ENCODE data around the gene PCCA.
"Not testable (repeated sequence)": the region's sequence is repeated elsewhere in the genome, so short reads cannot be mapped to it uniquely, and the experiment has no call there.

Gene PCCA

DNA sequence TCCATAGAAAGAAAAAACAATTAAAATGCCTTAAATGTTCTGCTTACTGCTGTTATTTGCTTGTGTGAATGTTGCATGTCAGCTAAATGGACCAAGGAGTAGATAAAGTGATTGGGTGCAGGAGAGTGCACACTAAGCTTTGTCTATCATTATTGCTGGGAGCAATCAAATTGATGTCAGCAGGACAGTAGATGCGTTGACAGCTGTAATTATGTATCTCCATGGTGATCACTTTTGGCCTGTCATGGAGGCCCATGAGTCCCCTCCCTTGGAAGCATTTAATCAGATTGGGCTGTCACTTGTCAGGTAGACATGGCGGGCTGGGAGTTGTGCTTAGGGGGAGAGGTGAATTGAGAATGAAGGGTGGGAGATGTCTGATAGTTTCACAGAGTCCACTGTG is 215.3 kb downstream of the PCCA start:
- H3K9ac ChIP-seq (ENCODE audit: insufficient read length, low read depth), result no peak overlapping the region
- H3K9me3 ChIP-seq (ENCODE audit: insufficient read depth, low read length), result no peaks in the 10 kb centered on the region
- H3K4me3 ChIP-seq (ENCODE audit: insufficient read length, low read depth), result no peak overlapping the region
- TF ChIP-seq ZNF274 (IDR thresholded peaks at IDR 0.05; ENCODE audit: low read depth, low read length) (no peak), YY1 (IDR thresholded peaks at IDR 0.05; ENCODE audit: insufficient read depth, insufficient read length) (no peak), SUZ12 (IDR thresholded peaks at IDR 0.05; ENCODE audit: extremely low read depth, insufficient read depth, insufficient read length) (no peak)
- H3K27me3 ChIP-seq (ENCODE audit: insufficient read depth, insufficient read length), result no peaks in the 10 kb centered on the region
- peaks cover 2% of the 10 kb centered on the region for H3K36me3 ChIP-seq (ENCODE audit: insufficient read depth, insufficient read length, low read length)
- no peak for DNase-seq (ENCODE audit: low read depth, low spot score)
- peaks cover 2% of the 10 kb centered on the region for H3K4me1 ChIP-seq (ENCODE audit: insufficient read depth, insufficient read length)

DNA sequence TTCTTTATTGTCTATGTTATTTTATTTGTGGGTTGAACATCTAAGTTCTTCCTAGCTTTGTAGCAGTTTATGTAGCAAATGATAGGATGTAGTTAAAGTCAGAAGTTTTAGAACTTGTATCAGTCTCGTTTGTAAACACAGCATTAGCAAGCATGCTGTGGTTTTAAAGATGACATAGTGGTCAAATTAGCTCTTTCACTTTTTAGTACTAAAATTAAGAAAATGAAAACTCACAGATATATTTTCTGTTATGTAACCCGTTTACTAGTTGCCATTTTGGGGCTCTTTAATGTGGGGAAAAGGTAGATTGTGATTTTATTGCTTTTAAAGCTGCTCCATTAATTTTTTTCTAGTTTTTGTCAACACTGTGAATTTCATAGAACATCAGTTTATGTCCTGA is 216.5 kb downstream of the PCCA start:
- no peak for TF ChIP-seq YY1 (IDR thresholded peaks at IDR 0.05; ENCODE audit: insufficient read depth, insufficient read length)
- TF ChIP-seq ZNF274 (IDR thresholded peaks at IDR 0.05; ENCODE audit: low read depth, low read length), result no peak
- no peak for TF ChIP-seq SUZ12 (IDR thresholded peaks at IDR 0.05; ENCODE audit: extremely low read depth, insufficient read depth, insufficient read length)
- Histone ChIP-seq H3K4me1 (ENCODE audit: insufficient read depth, insufficient read length) (peaks cover 2% of the 10 kb centered on the region), H3K4me3 (ENCODE audit: insufficient read length, low read depth) (no peak overlapping the region), H3K27me3 (ENCODE audit: insufficient read depth, insufficient read length) (no peaks in the 10 kb centered on the region), H3K9me3 (ENCODE audit: insufficient read depth, low read length) (no peaks in the 10 kb centered on the region), H3K9ac (ENCODE audit: insufficient read length, low read depth) (no peak overlapping the region), H3K36me3 (ENCODE audit: insufficient read depth, insufficient read length, low read length) (peaks cover 2% of the 10 kb centered on the region)
- no peak for DNase-seq (ENCODE audit: low read depth, low spot score)

DNA sequence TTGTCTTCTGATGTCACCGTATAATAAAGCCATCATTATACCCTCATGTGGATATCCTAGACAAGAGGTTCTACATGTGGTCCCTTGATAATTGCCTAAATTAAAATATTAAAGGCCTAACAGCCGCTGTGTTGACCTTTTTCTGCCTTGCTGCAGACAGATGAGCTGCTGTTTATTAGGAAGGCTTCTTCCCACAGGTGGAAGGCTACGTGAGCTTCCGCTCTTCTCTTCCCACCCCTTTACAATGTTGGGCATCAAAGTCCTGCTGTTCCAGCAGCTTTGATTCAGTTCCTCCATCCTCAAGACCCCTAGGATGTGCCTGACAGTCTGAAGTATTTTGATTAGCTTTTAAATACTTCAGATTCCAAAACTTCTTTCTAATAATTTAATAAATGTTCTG is 217.1 kb downstream of the PCCA start:
- H3K9me3 ChIP-seq (ENCODE audit: insufficient read depth, low read length), result no peaks in the 10 kb centered on the region
- no peak overlapping the region for H3K4me3 ChIP-seq (ENCODE audit: insufficient read length, low read depth)
- H3K27me3 ChIP-seq (ENCODE audit: insufficient read depth, insufficient read length), result no peaks in the 10 kb centered on the region
- H3K4me1 ChIP-seq (ENCODE audit: insufficient read depth, insufficient read length), result peaks cover 2% of the 10 kb centered on the region
- peaks cover 2% of the 10 kb centered on the region for H3K36me3 ChIP-seq (ENCODE audit: insufficient read depth, insufficient read length, low read length)
- DNase-seq (ENCODE audit: low read depth, low spot score), result no peak
- H3K9ac ChIP-seq (ENCODE audit: insufficient read length, low read depth), result no peak overlapping the region
- TF ChIP-seq YY1 (IDR thresholded peaks at IDR 0.05; ENCODE audit: insufficient read depth, insufficient read length), result no peak
- TF ChIP-seq SUZ12 (IDR thresholded peaks at IDR 0.05; ENCODE audit: extremely low read depth, insufficient read depth, insufficient read length), result no peak
- no peak for TF ChIP-seq ZNF274 (IDR thresholded peaks at IDR 0.05; ENCODE audit: low read depth, low read length)

DNA sequence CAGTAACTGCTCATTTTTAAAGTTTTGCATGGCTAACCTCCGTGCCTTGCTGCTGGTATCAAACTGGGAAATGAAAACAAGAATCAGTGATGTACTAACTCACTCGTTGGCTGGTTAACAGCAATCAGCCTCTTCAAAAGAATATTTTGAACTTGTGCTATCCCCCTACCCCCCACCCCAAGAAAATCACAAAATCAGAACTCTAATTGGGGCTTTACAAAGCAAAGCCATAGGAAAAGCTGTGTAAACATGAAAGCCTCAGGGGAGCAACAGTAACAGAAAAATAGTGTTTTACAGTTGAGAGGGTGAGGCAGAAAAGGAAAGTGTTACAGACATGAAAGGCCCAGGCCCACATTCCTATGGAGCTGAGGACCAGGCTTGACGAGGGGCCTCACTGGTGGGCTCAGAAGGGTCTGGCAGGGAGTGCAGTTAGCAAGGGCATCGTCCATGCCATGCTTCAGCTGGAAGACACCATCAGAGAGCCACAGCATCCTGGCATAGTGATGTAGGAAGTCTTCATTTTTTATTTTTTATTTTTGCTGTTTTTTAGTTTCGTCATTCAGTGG is 217.6 kb downstream of the PCCA start:
- TF ChIP-seq SUZ12 (IDR thresholded peaks at IDR 0.05; ENCODE audit: extremely low read depth, insufficient read depth, insufficient read length), result no peak
- TF ChIP-seq ZNF274 (IDR thresholded peaks at IDR 0.05; ENCODE audit: low read depth, low read length), result no peak
- TF ChIP-seq YY1 (IDR thresholded peaks at IDR 0.05; ENCODE audit: insufficient read depth, insufficient read length), result no peak
- no peak overlapping the region for H3K9ac ChIP-seq (ENCODE audit: insufficient read length, low read depth)
- no peak overlapping the region for H3K4me3 ChIP-seq (ENCODE audit: insufficient read length, low read depth)

DNA sequence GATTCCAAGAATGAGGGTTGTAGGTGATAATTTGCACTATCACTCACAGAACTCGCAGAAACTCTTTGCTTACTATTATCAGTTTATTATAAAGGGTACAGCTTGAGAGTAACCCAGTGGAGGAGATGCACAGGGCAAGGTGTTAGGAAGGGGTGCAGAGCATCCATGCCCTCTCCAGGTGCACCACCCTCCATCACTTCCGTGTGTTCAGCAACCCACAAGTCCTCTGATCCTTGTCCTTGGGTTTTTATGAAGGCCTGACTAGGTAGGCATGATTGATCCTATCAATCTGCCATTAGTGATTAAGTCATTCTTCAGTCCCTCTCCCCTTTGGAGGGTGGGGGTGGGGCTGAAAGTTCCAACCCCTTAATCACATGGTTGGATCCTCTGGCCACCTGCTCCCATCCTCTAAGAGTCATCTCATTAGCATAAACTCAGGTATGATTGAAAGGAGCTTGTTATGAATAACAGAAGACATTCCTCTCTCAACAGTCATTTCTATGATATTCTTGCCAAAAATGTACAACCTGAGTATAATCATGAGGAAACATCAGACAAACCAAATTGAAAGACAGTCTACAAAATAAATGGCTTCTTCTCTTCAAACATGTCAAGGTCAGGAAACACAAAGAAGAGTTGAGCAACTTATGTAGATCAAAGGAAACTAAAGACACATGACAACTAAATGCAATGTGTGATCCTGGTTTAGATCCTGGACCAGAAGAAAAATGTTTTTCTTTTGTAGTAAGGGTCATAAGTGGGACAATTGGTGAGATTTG is 225.4 kb downstream of the PCCA start:
- no peaks in the 10 kb centered on the region for H3K9me3 ChIP-seq (ENCODE audit: insufficient read depth, low read length)
- TF ChIP-seq YY1 (IDR thresholded peaks at IDR 0.05; ENCODE audit: insufficient read depth, insufficient read length), result no peak
- no peak for TF ChIP-seq ZNF274 (IDR thresholded peaks at IDR 0.05; ENCODE audit: low read depth, low read length)
- TF ChIP-seq SUZ12 (IDR thresholded peaks at IDR 0.05; ENCODE audit: extremely low read depth, insufficient read depth, insufficient read length), result no peak
- DNase-seq (ENCODE audit: low read depth, low spot score), result no peak
- no peak overlapping the region for H3K9ac ChIP-seq (ENCODE audit: insufficient read length, low read depth)
- no peaks in the 10 kb centered on the region for H3K27me3 ChIP-seq (ENCODE audit: insufficient read depth, insufficient read length)
- no peak overlapping the region for H3K4me3 ChIP-seq (ENCODE audit: insufficient read length, low read depth)
- no peaks in the 10 kb centered on the region for H3K4me1 ChIP-seq (ENCODE audit: insufficient read depth, insufficient read length)
- H3K36me3 ChIP-seq (ENCODE audit: insufficient read depth, insufficient read length, low read length), result peaks cover 2% of the 10 kb centered on the region

More for the DNA sequence above, 217.6 kb downstream of the PCCA start:
- Histone ChIP-seq H3K27me3 (ENCODE audit: insufficient read depth, insufficient read length) (no peaks in the 10 kb centered on the region), H3K4me1 (ENCODE audit: insufficient read depth, insufficient read length) (no peaks in the 10 kb centered on the region), H3K9me3 (ENCODE audit: insufficient read depth, low read length) (no peaks in the 10 kb centered on the region), H3K36me3 (ENCODE audit: insufficient read depth, insufficient read length, low read length) (no peaks in the 10 kb centered on the region)
- no peak for DNase-seq (ENCODE audit: low read depth, low spot score)

DNA sequence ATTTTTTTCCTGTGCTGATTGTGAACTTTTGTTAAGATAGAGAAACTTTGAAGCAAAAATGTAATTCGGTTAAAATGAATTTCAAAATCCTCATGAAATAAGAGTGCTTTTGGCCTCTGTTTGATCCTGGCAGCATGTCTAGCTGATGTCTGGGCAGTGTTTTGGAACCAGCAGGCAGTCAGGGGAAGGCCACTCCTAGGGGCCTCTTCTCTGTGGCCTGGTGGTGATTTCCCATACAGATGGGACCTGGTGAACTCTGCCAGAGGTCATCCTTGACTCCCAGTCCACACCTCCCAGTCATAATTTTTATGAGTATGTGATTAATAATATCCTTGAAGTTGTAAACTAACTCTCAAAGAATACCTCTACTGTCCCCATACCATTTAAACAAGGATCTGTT is 226.6 kb downstream of the PCCA start:
- H3K9me3 ChIP-seq (ENCODE audit: insufficient read depth, low read length), result no peaks in the 10 kb centered on the region
- peaks cover 2% of the 10 kb centered on the region for H3K36me3 ChIP-seq (ENCODE audit: insufficient read depth, insufficient read length, low read length)
- no peaks in the 10 kb centered on the region for H3K4me1 ChIP-seq (ENCODE audit: insufficient read depth, insufficient read length)
- no peak overlapping the region for H3K9ac ChIP-seq (ENCODE audit: insufficient read length, low read depth)
- DNase-seq (ENCODE audit: low read depth, low spot score), result no peak
- TF ChIP-seq SUZ12 (IDR thresholded peaks at IDR 0.05; ENCODE audit: extremely low read depth, insufficient read depth, insufficient read length) (no peak), ZNF274 (IDR thresholded peaks at IDR 0.05; ENCODE audit: low read depth, low read length) (no peak), YY1 (IDR thresholded peaks at IDR 0.05; ENCODE audit: insufficient read depth, insufficient read length) (no peak)
- no peak overlapping the region for H3K4me3 ChIP-seq (ENCODE audit: insufficient read length, low read depth)
- no peaks in the 10 kb centered on the region for H3K27me3 ChIP-seq (ENCODE audit: insufficient read depth, insufficient read length)

DNA sequence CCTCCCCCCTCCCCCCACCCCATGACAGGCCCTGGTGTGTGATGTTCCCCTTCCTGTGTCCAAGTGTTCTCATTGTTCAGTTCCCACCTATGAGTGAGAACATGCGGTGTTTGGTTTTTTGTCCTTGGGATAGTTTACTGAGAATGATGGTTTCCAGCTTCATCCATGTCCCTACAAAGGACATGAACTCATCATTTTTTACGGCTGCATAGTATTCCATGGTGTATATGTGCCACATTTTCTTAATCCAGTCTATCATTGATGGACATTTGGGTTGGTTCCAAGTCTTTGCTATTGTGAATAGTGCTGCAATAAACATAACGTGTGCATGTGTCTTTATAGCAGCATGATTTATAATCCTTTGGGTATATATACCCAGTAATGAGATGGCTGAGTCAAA is 229.6 kb downstream of the PCCA start:
- not testable (repeated sequence) for H3K27me3 ChIP-seq (ENCODE audit: insufficient read depth, insufficient read length); H3K4me3 ChIP-seq (ENCODE audit: insufficient read length, low read depth); DNase-seq (ENCODE audit: low read depth, low spot score)

More for the DNA sequence above, 229.6 kb downstream of the PCCA start:
- H3K4me1 ChIP-seq (ENCODE audit: insufficient read depth, insufficient read length); H3K9me3 ChIP-seq (ENCODE audit: insufficient read depth, low read length); H3K9ac ChIP-seq (ENCODE audit: insufficient read length, low read depth); H3K36me3 ChIP-seq (ENCODE audit: insufficient read depth, insufficient read length, low read length): not testable (repeated sequence)
